ENCODE data around the gene OR11L1. TPM values are rescaled to one million over a fixed set of nuclear protein-coding genes. Genes with fewer than 3 reads are reported as not detected.

OR11L1 gene
- polyA plus RNA-seq, 3 donors from 2014 or later = not detected

GRCh38 chr1:247845011-247845692, 3.5 kb upstream of the OR11L1 start:
- no peak for DNase-seq
- Mint-ChIP-seq H3K4me1 (no peaks in the 10 kb centered on the region), H3K9me3 (peaks cover 0 to 3% (median 0%) of the 10 kb centered on the region in 6 donors), H3K27ac (no peak overlapping the region), H3K4me3 (no peak overlapping the region), H3K27me3 (ENCODE audit: low read depth in 3 of 3) (peaks cover 0 to 2% (median 0%) of the 10 kb centered on the region in 3 donors), H3K36me3 (no peaks in the 10 kb centered on the region)

GRCh38 chr1:247843411-247843810, 1.7 kb upstream of the OR11L1 start:
- Mint-ChIP-seq H3K36me3 (no peaks in the 10 kb centered on the region), H3K4me1 (no peaks in the 10 kb centered on the region), H3K9me3 (peaks cover 0 to 3% (median 0%) of the 10 kb centered on the region in 6 donors), H3K27ac (no peak overlapping the region), H3K27me3 (ENCODE audit: low read depth in 3 of 3) (peaks cover 0 to 6% (median 2%) of the 10 kb centered on the region in 3 donors), H3K4me3 (no peak overlapping the region)
- no peak for DNase-seq

- H3K9me3 Mint-ChIP-seq = peaks cover 0 to 7% (median 1%) of the 10 kb centered on the region in 6 donors
- H3K36me3 Mint-ChIP-seq = no peaks in the 10 kb centered on the region
- H3K27ac Mint-ChIP-seq = no peak overlapping the region
- H3K4me3 Mint-ChIP-seq = no peak overlapping the region
- peaks cover 0 to 6% (median 2%) of the 10 kb centered on the region in 3 donors for H3K27me3 Mint-ChIP-seq (ENCODE audit: low read depth in 3 of 3)
- DNase-seq = no peak
- no peaks in the 10 kb centered on the region for H3K4me1 Mint-ChIP-seq
Measured at GRCh38 chr1:247840818-247841217, 878 bp downstream of the OR11L1 start.

- no peak overlapping the region for H3K27ac Mint-ChIP-seq
- DNase-seq = no peak
- H3K4me3 Mint-ChIP-seq = no peak overlapping the region
- no peaks in the 10 kb centered on the region for H3K4me1 Mint-ChIP-seq
- peaks cover 0 to 2% (median 0%) of the 10 kb centered on the region in 3 donors for H3K27me3 Mint-ChIP-seq (ENCODE audit: low read depth in 3 of 3)
- H3K36me3 Mint-ChIP-seq = no peaks in the 10 kb centered on the region
- H3K9me3 Mint-ChIP-seq = peaks cover 0 to 7% (median 1%) of the 10 kb centered on the region in 6 donors
Measured at GRCh38 chr1:247833601-247834000, 8.1 kb downstream of the OR11L1 start.

- Mint-ChIP-seq H3K4me3 (no peak overlapping the region), H3K36me3 (no peaks in the 10 kb centered on the region), H3K27ac (no peak overlapping the region)
Measured at GRCh38 chr1:247829656-247830055, 12.0 kb downstream of the OR11L1 start.

GRCh38 chr1:247825362-247825761, 16.3 kb downstream of the OR11L1 start:
- H3K4me1 Mint-ChIP-seq = no peaks in the 10 kb centered on the region
- DNase-seq = no peak
- H3K4me3 Mint-ChIP-seq = no peak overlapping the region
- peaks cover 0 to 1% (median 1%) of the 10 kb centered on the region in 3 donors for H3K27me3 Mint-ChIP-seq (ENCODE audit: low read depth in 3 of 3)
- H3K9me3 Mint-ChIP-seq = peaks cover 0 to 6% (median 0%) of the 10 kb centered on the region in 6 donors
- no peak overlapping the region for H3K27ac Mint-ChIP-seq
- H3K36me3 Mint-ChIP-seq = no peaks in the 10 kb centered on the region

More at GRCh38 chr1:247829656-247830055, 12.0 kb downstream of the OR11L1 start:
- no peak for DNase-seq
- peaks cover 0 to 6% (median 0%) of the 10 kb centered on the region in 6 donors for H3K9me3 Mint-ChIP-seq
- no peaks in the 10 kb centered on the region for H3K4me1 Mint-ChIP-seq
- H3K27me3 Mint-ChIP-seq (ENCODE audit: low read depth in 3 of 3) = peaks cover 0 to 1% (median 0%) of the 10 kb centered on the region in 3 donors

GRCh38 chr1:247824023-247824422, 17.7 kb downstream of the OR11L1 start, which contains the start of gene OR14A16:
TSS of gene OR14A16 (minus strand) at chr1:247824119. CDS start at chr1:247815729, 8,390 bp downstream.
- no peak within 1 kb of the TSS for H3K4me3 Mint-ChIP-seq
- H3K9me3 Mint-ChIP-seq = peaks cover 0 to 3% (median 0%) of the 10 kb centered on the region in 6 donors
- DNase-seq = no peak
- H3K4me1 Mint-ChIP-seq = no peaks in the 10 kb centered on the region
- H3K27ac Mint-ChIP-seq = no peak within 1 kb of the TSS
- peaks cover 0 to 3% (median 2%) of the 10 kb centered on the region in 3 donors for H3K27me3 Mint-ChIP-seq (ENCODE audit: low read depth in 3 of 3)
- no peaks in the 10 kb centered on the region for H3K36me3 Mint-ChIP-seq

- peaks cover 0 to 2% (median 0%) of the 10 kb centered on the region in 6 donors for H3K9me3 Mint-ChIP-seq
- H3K36me3 Mint-ChIP-seq = no peaks in the 10 kb centered on the region
- DNase-seq = no peak
- no peaks in the 10 kb centered on the region for H3K4me1 Mint-ChIP-seq
- peaks cover 0 to 2% (median 2%) of the 10 kb centered on the region in 3 donors for H3K27me3 Mint-ChIP-seq (ENCODE audit: low read depth in 3 of 3)
- H3K4me3 Mint-ChIP-seq = no peak overlapping the region
- no peak overlapping the region for H3K27ac Mint-ChIP-seq
Measured at GRCh38 chr1:247822060-247822459, 19.6 kb downstream of the OR11L1 start.

- H3K36me3 Mint-ChIP-seq = no peaks in the 10 kb centered on the region
- no peaks in the 10 kb centered on the region for H3K4me1 Mint-ChIP-seq
- peaks cover 3 to 7% (median 4%) of the 10 kb centered on the region in 3 donors for H3K27me3 Mint-ChIP-seq (ENCODE audit: low read depth in 3 of 3)
- DNase-seq = no peak
- no peak overlapping the region for H3K27ac Mint-ChIP-seq
- H3K9me3 Mint-ChIP-seq = peaks cover 0 to 6% (median 0%) of the 10 kb centered on the region in 6 donors
- H3K4me3 Mint-ChIP-seq = no peak overlapping the region
Measured at GRCh38 chr1:247812637-247813036, 29.1 kb downstream of the OR11L1 start.

- DNase-seq = no peak
- peaks cover 0 to 1% (median 0%) of the 10 kb centered on the region in 3 donors for H3K27me3 Mint-ChIP-seq (ENCODE audit: low read depth in 3 of 3)
- H3K9me3 Mint-ChIP-seq = peaks cover 1 to 15% (median 6%) of the 10 kb centered on the region in 6 donors
- no peak overlapping the region for H3K27ac Mint-ChIP-seq
- no peak overlapping the region for H3K4me3 Mint-ChIP-seq
- no peaks in the 10 kb centered on the region for H3K36me3 Mint-ChIP-seq
- H3K4me1 Mint-ChIP-seq = no peaks in the 10 kb centered on the region
Measured at GRCh38 chr1:247797518-247797917, 44.2 kb downstream of the OR11L1 start.

Other genes with a start within 250 kb of the OR11L1 start
- gene OR2G3, start 236.3 kb downstream of the OR11L1 start, polyA plus RNA-seq = not detected
- gene OR13G1, start 162.2 kb downstream of the OR11L1 start, polyA plus RNA-seq = not detected
- gene OR6F1, start 125.2 kb downstream of the OR11L1 start, polyA plus RNA-seq = not detected
- gene OR14K1, start 103.3 kb downstream of the OR11L1 start, polyA plus RNA-seq = not detected
- not detected for gene OR14A2, start 93.8 kb downstream of the OR11L1 start, polyA plus RNA-seq
- gene OR1C1, start 81.3 kb downstream of the OR11L1 start, polyA plus RNA-seq = not detected
- gene OR14A16, start 17.8 kb downstream of the OR11L1 start, polyA plus RNA-seq = not detected
- gene TRIM58, start 15.3 kb upstream of the OR11L1 start, polyA plus RNA-seq = 1 to 10 TPM; 1.1 to 2.3 (median 1.5) TPM
- under 1 TPM in 2 of 3 donors, not detected in 1; 0.55 to 0.82 TPM for gene OR2W3, start 53.7 kb upstream of the OR11L1 start, polyA plus RNA-seq
- not detected for gene OR2T8, start 78.4 kb upstream of the OR11L1 start, polyA plus RNA-seq
- not detected for gene OR2AJ1, start 83.0 kb upstream of the OR11L1 start, polyA plus RNA-seq
- gene OR2L8, start 107.0 kb upstream of the OR11L1 start, polyA plus RNA-seq = not detected
- gene OR2AK2, start 123.3 kb upstream of the OR11L1 start, polyA plus RNA-seq = not detected
- not detected for gene OR2L5, start 171.8 kb upstream of the OR11L1 start, polyA plus RNA-seq
- gene OR2L2, start 188.2 kb upstream of the OR11L1 start, polyA plus RNA-seq = under 1 TPM in 1 of 3 donors, not detected in 2; 0.36 TPM
- not detected for gene OR2L3, start 204.9 kb upstream of the OR11L1 start, polyA plus RNA-seq

All from immature natural killer cell (primary cell).